LoVo (cell line): ENCODE measurements around the gene TMEM190.
A peak's percentile ranks its signal among the peaks of the same experiment; 100 is the strongest.
"Not testable (repeated sequence)": the region's sequence is repeated elsewhere in the genome, so short reads cannot be mapped to it uniquely, and the experiment has no call there.

Experiments used
- DNase-seq: peaks from one replicate; pipeline ENCODE4 v3.0.0-alpha.2; 2016; ENCODE audit warnings: low spot score

Gene TMEM190

DNA sequence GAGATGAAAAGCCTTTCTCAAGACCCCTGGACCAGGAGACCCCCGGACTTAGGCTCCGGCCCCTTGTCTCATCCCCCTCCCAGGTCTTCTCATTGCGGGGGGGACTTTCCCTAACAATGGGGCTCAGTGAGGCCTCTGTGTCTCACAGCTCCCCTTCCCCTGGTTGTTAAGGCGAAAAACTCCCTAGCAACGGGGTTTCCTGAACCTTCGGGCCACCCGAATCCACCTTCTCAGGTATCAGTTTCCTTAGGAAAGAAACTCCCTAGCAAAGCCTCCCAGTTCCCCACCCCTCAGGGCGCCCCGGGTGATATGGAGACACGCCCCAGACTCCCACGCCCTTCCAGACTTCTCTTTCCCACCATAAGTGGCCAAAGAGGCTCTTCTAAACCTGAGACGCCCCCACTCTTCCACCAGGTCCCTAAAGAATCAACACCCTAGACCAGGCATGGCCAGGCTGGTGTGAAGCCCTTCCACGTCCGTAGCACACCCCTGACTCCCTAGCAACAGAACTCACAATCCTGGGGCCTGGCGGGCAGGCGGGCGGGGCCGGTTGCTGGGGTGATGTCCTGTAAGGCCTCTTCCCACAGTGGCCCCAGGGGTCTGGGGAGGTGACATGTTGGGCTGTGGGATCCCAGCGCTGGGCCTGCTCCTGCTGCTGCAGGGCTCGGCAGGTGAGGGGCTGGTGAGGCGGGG lies at the start of gene TMEM190:
TSS of gene TMEM190 (plus strand) at position 586 of the 693 bp plus-strand sequence. CDS start at position 614, 28 bp downstream.
- no peak for DNase-seq

- DNase-seq = not testable (repeated sequence)
These were observed 47.8 kb upstream of the TMEM190 start for GRCh38 chr19:55328774-55329318.

DNA sequence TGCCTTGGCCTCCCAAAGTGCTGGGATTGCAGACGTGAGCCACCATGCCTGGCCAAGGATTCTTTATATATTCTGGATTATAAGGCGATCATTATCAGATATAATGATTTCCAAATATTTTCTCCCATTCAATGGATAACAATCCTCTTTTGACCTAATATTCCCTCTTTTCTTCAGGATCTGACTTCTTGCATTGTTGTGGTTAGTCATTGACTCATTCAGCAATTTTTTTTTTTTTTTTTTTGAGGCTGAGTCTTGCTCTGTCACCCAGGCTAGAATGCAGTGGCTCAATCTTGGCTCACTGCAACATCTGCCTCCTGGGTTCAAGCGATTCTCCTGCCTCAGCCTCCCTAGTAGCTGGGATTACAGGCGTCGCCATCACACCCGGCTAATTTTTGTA lies 46.8 kb upstream of the TMEM190 start:
- DNase-seq = not testable (repeated sequence)

- DNase-seq = peak; percentile 84
These were observed 42.8 kb upstream of the TMEM190 start for GRCh38 chr19:55333870-55334269.

DNA sequence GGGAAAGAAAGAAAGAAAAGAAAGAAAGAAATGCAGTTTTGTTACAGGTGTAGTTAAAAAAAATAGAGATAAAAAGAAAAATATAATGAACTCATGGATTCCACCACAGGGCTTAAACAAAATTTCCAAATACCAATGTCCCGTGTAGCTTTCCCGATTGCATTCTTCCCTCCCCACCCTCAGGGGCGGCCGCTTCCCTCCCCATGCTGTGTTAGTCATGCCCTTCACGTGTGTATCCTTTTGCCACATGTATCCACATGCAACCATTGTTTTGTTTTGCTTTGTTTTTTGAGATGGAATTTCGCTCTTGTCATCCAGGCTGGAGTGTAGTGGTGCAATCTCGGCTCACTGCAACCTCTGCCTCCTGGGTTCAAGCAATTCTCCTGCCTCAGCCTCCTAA lies 40.5 kb upstream of the TMEM190 start:
- DNase-seq = no peak

DNA sequence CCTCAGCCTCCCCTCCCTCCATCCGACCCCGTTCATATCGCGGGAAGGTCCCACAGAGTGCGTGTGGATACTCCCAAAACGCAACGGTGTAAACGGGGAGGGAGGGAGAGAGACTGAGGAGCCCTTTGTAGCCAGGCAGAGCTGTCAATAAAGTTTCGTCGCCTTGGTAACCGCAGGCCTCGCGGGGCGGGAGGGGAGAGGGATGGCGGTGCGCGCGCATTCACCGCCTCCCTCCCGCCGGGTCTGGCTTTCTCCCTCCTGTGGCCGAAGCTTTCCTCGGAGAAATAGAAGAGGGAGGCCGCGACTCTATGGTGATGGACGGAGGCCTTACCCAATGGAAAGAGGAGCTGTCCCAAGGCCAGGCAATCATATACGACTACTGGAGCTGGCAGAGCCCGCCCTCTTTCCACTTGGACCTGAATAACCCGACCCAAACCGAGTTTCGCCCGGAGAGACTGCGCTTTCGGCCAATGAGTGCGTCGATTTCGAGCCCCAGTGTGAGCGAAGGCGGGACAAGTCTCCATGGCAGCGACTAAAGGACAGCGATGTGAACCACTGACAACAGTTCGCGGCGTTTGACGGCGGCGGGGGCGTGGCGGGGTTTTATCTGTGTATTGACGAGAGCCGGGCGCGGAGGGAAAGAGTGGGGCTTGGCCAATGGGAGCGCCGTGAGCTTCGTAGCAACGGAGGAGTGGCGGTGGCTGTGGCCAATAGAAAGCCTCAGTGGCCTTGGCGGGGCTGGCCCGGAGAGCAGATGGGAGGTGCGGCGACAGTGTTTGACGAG lies 37.3 kb upstream of the TMEM190 start, which contains the start of gene KMT5C:
TSS of gene KMT5C (plus strand) at position 772 of the 784 bp plus-strand sequence. CDS start 2,061 bp downstream, outside the sequence.
- peak; percentile 100 for DNase-seq

DNA sequence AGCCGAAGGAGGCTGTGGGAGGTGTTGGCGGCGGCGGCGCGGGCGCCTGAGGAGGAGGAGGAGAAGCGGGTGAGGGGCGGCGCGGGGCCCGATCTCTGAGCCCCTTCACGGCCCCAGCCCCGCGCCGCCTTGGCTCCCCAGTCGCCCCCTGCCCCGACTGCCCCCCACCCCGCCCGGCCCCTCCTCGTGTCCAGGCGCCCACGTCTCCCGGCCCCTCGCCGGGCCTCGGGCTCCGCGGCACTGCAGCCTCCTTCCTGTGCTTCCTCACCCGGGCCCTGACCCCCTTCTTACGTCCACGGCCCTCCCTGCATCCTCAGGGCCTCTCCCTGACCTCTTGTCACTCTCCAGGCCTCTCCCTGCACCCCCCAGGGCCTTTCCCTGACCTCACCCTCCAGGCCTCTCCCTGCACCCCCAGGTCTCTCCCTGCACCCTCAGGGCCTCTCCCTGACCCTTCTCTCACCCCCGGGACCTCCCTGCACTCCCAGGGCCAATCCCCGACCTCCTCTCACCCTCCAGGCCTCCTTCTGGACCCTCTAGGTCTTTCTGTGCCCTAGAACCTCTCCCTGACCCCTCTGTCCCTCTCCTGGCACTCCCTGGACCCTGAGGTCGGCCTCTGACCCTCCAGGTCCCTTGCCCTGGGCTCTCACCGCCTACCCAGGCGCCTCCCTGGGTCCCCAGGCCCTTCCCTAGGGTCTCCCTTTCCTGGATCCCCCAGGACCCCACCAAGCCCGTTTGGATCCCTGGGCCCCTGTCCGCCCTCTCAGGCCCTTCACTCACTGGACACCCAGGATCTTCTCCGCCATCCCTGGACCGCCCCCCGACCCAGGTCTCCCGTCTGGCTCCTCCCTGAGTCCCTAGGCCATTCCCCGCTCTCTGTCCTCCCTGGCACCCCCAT lies 36.5 kb upstream of the TMEM190 start:
- no peak for DNase-seq

GRCh38 chr19:55340784-55341147 lies 35.9 kb upstream of the TMEM190 start:
- DNase-seq = no peak

DNA sequence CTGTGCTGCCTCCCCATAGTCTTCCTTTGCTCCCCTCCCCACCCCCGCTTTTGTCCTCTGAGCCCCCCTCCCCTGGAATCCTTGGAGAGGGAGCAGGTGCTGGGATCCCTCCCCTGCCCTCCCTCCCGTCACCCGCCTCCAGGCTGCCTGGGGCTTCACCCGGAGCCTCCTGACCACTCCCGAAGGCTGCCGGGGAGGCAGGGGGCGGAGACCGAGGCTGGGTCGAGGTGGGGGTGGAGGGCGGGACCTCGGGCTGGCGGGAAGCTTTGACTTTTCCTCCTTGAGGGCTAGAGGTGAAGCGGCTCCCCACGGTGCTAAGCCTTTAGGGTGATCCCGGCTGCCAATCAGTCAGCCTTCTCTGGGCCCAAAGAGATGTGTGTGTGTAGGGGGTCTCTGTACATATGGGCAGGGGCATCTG lies 35.4 kb upstream of the TMEM190 start:
- no peak for DNase-seq

GRCh38 chr19:55341595-55342531 lies 34.8 kb upstream of the TMEM190 start:
- DNase-seq = no peak

DNA sequence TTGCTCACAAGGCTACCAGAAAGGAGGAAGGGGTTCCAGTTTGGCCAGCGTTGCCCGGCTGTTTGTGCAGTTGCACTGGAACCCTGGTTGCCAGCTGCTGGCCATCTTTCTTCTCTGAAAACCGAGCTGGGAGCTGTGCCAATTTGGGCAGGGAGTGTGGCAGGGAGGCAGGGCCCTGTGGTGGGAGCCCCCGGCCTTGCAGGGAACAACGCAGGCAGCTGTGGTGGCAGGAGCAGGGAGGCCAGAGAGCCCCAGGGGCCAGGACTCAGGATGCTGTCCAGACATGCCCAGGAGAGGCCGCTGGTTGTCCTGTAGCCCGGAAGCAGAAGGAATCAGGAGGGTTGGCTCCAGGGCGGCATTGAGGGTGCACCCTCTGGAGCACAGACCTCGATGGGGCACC lies 32.2 kb upstream of the TMEM190 start:
- DNase-seq = no peak

DNA sequence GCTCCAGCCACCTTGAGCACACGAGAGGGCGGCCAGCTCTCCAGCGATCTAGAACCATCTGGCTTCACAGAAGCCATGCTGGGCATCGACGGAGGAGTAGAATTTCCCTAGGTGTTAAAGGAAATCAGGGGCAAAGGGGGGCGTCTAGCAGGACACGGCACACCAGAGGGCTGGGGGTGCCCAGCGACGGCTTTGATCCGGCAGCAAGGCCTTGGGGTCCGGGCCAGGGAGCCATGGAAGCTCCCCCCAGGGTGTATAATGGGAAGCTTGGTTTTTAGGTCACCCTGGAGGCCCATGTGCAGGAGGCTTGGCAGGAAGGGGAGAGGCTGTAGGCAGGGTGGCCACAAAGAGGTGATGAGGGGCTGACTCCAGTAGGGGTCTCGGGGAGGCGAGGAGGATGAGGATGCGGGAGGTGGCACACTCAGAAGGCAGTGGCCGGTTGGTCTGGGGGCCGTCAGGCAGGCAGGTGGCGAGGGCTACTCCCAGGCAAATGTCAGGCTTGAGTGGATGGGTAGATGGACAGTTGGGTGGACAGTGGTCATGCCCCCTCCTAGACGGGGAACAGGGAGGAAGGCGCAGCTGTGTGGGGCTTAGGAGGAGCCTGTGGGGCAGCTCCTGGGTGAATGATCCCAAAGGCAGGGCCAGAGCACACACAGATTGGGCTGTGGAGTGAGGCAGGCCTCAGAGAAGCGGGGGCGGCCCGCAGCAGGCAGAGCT lies 31.4 kb upstream of the TMEM190 start:
- DNase-seq = no peak

GRCh38 chr19:55345818-55346724 lies 30.6 kb upstream of the TMEM190 start:
- peak; percentile 30 for DNase-seq

DNA sequence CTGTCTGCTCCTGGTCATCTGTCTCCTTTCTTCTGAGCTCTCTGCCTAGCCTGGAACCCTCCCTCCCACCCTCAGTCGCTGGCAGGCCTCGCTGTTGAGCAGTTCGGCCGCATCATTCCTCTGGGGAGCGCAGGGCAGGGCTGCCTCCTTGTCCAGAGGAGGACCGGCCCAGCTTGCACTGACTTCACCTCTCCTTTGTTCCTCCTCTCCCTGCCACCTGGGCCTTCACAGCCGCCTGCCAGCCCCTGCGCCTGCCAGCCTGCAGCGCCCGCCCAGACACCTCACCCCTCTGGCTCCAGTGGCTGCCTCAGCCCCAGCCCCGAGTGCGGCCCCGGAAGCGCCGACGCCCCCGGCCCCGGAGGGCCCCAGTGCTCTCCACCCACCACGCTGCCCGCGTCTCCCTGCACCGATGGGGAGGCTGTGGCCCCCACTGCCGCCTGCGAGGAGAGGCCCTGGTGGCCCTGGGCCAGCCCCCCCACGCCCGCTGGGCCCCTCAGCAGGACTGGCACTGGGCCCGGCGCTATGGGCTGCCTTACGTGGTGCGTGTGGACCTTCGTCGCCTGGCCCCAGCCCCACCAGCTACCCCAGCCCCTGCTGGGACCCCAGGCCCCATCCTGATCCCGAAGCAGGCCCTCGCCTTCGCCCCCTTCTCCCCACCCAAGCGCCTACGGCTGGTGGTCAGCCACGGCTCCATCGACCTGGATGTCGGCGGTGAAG lies 29.7 kb upstream of the TMEM190 start:
- no peak for DNase-seq

DNA sequence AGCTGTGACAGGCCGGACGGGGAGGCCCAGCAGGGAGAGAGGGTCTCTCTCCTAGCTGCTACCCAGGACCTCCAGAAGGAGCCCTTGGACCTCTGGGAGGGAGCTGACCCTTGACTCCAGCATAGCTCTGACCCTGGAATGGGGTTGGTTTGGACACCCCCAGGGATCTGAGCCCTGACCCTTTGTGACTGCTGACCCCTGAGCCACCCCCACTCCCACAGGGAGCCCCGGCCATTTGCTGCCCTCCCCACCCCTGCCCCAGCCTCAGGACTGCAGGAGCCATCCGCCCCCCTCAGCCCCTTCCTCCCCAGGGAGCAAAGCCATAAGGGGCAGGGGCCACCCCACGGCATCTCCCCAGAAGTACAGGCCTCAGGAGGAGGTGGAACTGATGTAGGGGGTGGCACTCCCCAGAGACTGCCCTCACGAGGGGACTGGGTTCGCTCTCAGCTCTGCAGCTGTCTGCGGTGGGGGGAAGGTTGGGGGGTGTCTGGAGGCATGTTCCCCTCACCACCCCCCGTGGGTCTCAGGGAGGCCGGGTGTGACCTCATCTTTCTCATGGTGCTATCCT lies 29.1 kb upstream of the TMEM190 start:
- DNase-seq = no peak

- DNase-seq = no peak
These were observed 28.1 kb upstream of the TMEM190 start for GRCh38 chr19:55348317-55349034.

GRCh38 chr19:55350620-55351315 lies 25.9 kb upstream of the TMEM190 start:
- DNase-seq = no peak
